ENCODE data around the gene VPS37B. TPM values are rescaled to one million over a fixed set of nuclear protein-coding genes. Genes with fewer than 3 reads are reported as not detected.

VPS37B gene
- total and polyA plus RNA-seq, 5 donors from 2014 or later: 19.0 to 99.2 (median 21.3) TPM

GRCh38 chr12:122819209-122819785 is 76.6 kb downstream of the VPS37B start:
- Mint-ChIP-seq H3K36me3 (peaks cover 3% of the 10 kb centered on the region), H3K4me1 (peaks cover 0 to 5% (median 0%) of the 10 kb centered on the region in 4 donors), H3K27me3 (peaks cover 10% of the 10 kb centered on the region), H3K9me3 (no peaks in the 10 kb centered on the region), H3K27ac (no peak overlapping the region), H3K4me3 (no peak overlapping the region)
- Histone ChIP-seq H3K27me3 (ENCODE audit: control insufficient read depth, insufficient read depth, low read length) (no peaks in the 10 kb centered on the region), H3K4me1 (ENCODE audit: control insufficient read depth, insufficient read depth, low read length, poor library complexity, severe bottlenecking) (no peaks in the 10 kb centered on the region), H3K4me3 (ENCODE audit: low read depth, low read length) (no peak overlapping the region), H3K36me3 (ENCODE audit: control insufficient read depth, insufficient read depth, low read length) (no peaks in the 10 kb centered on the region), H3K9me3 (ENCODE audit: control insufficient read depth in 2 of 2, low read length in 2 of 2) (no peaks in the 10 kb centered on the region), H3K27ac (ENCODE audit: insufficient read depth, low read length, poor library complexity, severe bottlenecking) (no peak overlapping the region)
- no peak for ATAC-seq (ENCODE audit: low read depth in 2 of 2)
- DNase-seq: no peak

Other genes with a start within 250 kb of the VPS37B start
- not detected for gene HCAR2, start 192.8 kb downstream of the VPS37B start, total RNA-seq
- not detected for gene HCAR2, start 192.8 kb downstream of the VPS37B start, polyA plus RNA-seq
- not detected for gene HCAR3, start 179.3 kb downstream of the VPS37B start, total RNA-seq
- gene HCAR3, start 179.3 kb downstream of the VPS37B start, polyA plus RNA-seq: not detected
- not detected for gene HCAR1, start 165.3 kb downstream of the VPS37B start, total RNA-seq
- gene HCAR1, start 165.3 kb downstream of the VPS37B start, polyA plus RNA-seq: not detected
- gene DENR, start 143.3 kb downstream of the VPS37B start, total RNA-seq: 32.7 TPM
- gene DENR, start 143.3 kb downstream of the VPS37B start, polyA plus RNA-seq: 10 to 100 TPM; 60.8 to 72.0 (median 64.7) TPM
- 0.69 TPM for gene CCDC62, start 121.6 kb downstream of the VPS37B start, total RNA-seq
- gene CCDC62, start 121.6 kb downstream of the VPS37B start, polyA plus RNA-seq: under 1 TPM; 0.15 to 0.46 (median 0.28) TPM
- gene HIP1R, start 60.7 kb downstream of the VPS37B start, total RNA-seq: 56.0 TPM
- gene HIP1R, start 60.7 kb downstream of the VPS37B start, polyA plus RNA-seq: 1 to 10 TPM; 3.8 to 7.0 (median 4.7) TPM
- 5.3 TPM for gene ABCB9, start 70.3 kb upstream of the VPS37B start, total RNA-seq
- gene ABCB9, start 70.3 kb upstream of the VPS37B start, polyA plus RNA-seq: under 1 TPM; 0.47 to 0.98 (median 0.83) TPM
- 20.6 TPM for gene OGFOD2, start 79.1 kb upstream of the VPS37B start, total RNA-seq
- 10 to 100 TPM; 12.5 to 17.4 (median 14.2) TPM for gene OGFOD2, start 79.1 kb upstream of the VPS37B start, polyA plus RNA-seq
- gene ARL6IP4, start 84.6 kb upstream of the VPS37B start, total RNA-seq: 131 TPM
- gene ARL6IP4, start 84.6 kb upstream of the VPS37B start, polyA plus RNA-seq: 100 to 1,000 TPM; 208 to 237 (median 223) TPM

All from CD4-positive, CD25-positive, alpha-beta regulatory T cell (primary cell).